Central memory CD8-positive, alpha-beta T cell (primary cell): Measurements from ENCODE around the gene KLF15.
A peak's percentile ranks its signal among the peaks of the same experiment; 100 is the strongest.

ENCODE experiments used
- ATAC-seq: fragments of 150-1000 bp; cut with Tn5 transposase; replicated peaks from 2 replicates; pipeline ENCODE4 v1.10.0; 2022; ENCODE audit warnings: mild to moderate bottlenecking, moderate FRiP score, moderate number of reproducible peaks; ENCODE audit not compliant: poor library complexity, severe bottlenecking; ENCODE audit errors: extremely low read depth
- DNase-seq, 2 donors: peaks; one replicate each; pipeline ENCODE4 v3.0.0; 2021; ENCODE audit warnings: low spot score in 2 of 2
- H3K27ac Mint-ChIP-seq: one replicate; pipeline ENCODE4 v1.8.0; 2022; ENCODE audit warnings: low read depth, mild to moderate bottlenecking, moderate library complexity, mixed read lengths
- H3K27me3 Mint-ChIP-seq: one replicate; pipeline ENCODE4 v1.8.0; 2022; ENCODE audit warnings: mixed read lengths
- H3K36me3 Mint-ChIP-seq: one replicate; pipeline ENCODE4 v1.8.0; 2022; ENCODE audit warnings: mild to moderate bottlenecking, moderate library complexity, mixed read lengths; ENCODE audit not compliant: insufficient read depth
- H3K4me1 Mint-ChIP-seq: one replicate; pipeline ENCODE4 v1.8.0; 2022; ENCODE audit warnings: mixed read lengths
- H3K4me3 Mint-ChIP-seq: one replicate; pipeline ENCODE4 v1.8.0; 2022; ENCODE audit warnings: mild to moderate bottlenecking, moderate library complexity, mixed read lengths
- H3K9me3 Mint-ChIP-seq: one replicate; pipeline ENCODE4 v1.8.0; 2022; ENCODE audit warnings: mixed read lengths

KLF15 gene

DNA sequence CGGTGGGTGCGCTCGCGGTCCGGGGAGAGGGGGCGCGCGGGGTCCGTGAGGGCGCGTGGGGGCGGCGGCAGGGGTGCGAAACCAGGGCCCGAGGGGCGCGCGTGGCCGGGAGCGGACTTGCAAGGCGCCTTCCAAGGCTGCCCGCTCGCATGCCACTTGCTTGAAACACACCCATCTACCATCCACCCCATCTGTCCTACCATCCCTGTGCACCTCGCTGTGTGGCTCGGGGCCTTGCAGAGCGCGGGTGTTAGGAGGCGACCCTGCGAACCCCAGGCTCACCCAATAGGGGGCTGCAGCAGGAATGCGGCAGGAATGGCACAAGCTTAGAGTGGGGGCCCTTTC is 37.7 kb upstream of the KLF15 start:
- DNase-seq: no peak
- no peaks in the 10 kb centered on the region for H3K4me1 Mint-ChIP-seq
- no peak overlapping the region for H3K27ac Mint-ChIP-seq
- H3K4me3 Mint-ChIP-seq: no peak overlapping the region
- ATAC-seq: no peak
- H3K9me3 Mint-ChIP-seq: no peaks in the 10 kb centered on the region
- peaks cover 54% of the 10 kb centered on the region for H3K27me3 Mint-ChIP-seq
- no peaks in the 10 kb centered on the region for H3K36me3 Mint-ChIP-seq

DNA sequence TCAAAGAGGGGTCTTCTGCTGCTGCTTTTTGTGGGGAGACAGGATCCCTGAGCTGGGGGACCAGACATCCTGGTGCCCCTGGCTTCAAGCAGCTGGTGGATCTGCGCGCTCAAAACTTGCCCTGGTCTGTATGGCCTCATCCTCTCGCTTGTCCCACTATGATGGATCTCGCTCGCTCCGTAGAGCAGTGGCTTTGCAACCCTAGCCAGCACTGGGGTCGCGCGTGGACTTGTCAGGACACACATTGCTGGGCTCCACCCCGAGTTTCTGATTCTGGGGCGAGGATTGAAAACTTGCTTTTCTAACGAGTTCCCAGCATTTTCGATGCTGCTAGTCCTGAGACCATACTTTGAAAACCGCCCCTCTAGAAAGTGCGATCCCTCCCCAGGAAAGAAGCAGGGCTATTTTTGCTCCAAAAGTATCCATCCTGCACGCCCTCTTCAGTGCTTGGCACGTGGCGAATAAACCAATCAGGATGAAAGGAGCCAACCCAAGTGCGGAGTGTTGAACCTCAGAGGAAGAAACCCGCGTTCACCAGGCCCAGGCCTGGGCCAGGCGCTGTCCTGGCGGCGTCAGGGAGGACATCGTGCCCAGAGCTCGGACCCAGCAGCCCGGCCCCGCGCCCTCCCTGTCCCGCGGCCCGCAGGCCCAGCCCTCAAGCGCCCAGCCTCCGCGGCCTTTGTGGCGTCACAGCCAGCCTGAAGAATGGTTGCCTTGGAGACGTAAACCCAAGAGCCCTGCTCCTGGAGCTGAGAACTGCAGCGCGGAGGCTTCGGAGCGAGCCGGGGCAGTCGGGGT is 37.2 kb upstream of the KLF15 start, which contains the start of gene CFAP100:
Gene CFAP100, plus strand, starts transcription at position 731 of the 798 bp plus-strand sequence. CDS start 1,092 bp downstream, outside the sequence.
- ATAC-seq (no peak), DNase-seq (no peak)
- H3K9me3 Mint-ChIP-seq: no peaks in the 10 kb centered on the region
- H3K36me3 Mint-ChIP-seq: no peaks in the 10 kb centered on the region
- H3K27ac Mint-ChIP-seq: no peak within 1 kb of the TSS
- no peaks in the 10 kb centered on the region for H3K4me1 Mint-ChIP-seq
- peaks cover 60% of the 10 kb centered on the region for H3K27me3 Mint-ChIP-seq
- H3K4me3 Mint-ChIP-seq: no peak within 1 kb of the TSS

DNA sequence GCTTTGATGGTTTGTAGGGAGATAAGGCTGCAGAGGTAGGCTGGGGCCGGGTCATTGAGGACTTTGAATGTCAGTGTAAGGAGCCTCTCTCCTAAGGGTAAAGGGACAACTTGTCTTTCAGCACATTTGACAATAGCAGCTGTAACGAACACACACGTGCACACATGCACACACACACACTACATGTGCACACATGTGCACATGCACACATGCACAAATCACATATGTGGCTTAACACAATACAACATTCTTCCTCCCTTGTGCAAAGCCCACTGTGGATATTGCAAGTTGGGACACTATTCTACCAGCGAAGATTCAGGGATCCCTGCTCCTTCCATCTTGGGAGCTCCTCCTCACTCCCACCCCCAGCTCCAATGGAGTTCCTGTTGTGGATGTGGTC is 36.4 kb upstream of the KLF15 start:
- no peaks in the 10 kb centered on the region for H3K4me1 Mint-ChIP-seq
- no peak for ATAC-seq
- H3K27ac Mint-ChIP-seq: no peak overlapping the region
- H3K36me3 Mint-ChIP-seq: no peaks in the 10 kb centered on the region
- H3K4me3 Mint-ChIP-seq: no peak overlapping the region
- no peaks in the 10 kb centered on the region for H3K9me3 Mint-ChIP-seq
- DNase-seq: no peak
- H3K27me3 Mint-ChIP-seq: peaks cover 66% of the 10 kb centered on the region

DNA sequence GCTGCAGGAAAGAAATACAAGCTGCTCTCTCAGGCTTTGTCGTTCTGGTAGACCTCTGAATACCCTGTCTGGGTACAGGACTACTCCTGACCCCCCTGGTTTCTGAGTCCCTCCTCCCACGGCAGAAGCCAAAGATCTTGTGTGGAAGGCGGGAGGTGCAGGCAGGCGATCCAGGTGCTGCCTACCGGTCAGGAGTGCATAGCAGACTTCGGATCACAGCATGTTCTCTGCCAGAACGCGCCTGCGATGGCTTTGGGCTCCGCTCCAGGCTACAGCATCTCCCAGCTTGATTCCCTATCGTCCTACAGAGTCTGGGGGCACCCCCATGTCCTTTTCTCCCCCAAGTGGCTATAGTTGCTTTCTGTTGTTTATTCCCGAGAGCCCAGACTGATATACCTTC is 35.0 kb upstream of the KLF15 start:
- peaks cover 76% of the 10 kb centered on the region for H3K27me3 Mint-ChIP-seq
- DNase-seq (no peak), ATAC-seq (no peak)
- H3K4me1 Mint-ChIP-seq: no peaks in the 10 kb centered on the region
- H3K36me3 Mint-ChIP-seq: no peaks in the 10 kb centered on the region
- no peaks in the 10 kb centered on the region for H3K9me3 Mint-ChIP-seq
- no peak overlapping the region for H3K4me3 Mint-ChIP-seq
- no peak overlapping the region for H3K27ac Mint-ChIP-seq

DNA sequence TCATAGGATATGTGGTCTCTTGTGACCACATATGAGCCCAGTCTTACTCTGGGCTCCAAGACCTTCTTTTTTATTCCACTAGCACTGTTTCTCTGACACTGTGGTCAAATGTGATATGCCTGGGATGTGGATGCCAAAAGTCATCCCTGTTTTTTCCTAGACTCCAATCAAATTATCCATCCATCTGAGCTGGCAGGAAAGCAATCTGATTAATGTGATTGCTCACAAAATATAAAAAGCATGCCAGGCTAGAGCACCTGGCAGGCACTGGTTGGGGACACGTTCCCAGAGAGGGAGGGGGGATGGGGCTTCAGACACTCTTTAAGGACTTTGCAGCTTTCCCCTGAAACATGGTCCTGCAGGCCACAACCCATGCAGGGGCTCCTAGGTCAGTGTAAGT is 34.4 kb upstream of the KLF15 start:
- Mint-ChIP-seq H3K4me3 (no peak overlapping the region), H3K36me3 (no peaks in the 10 kb centered on the region), H3K9me3 (no peaks in the 10 kb centered on the region), H3K27me3 (peaks cover 76% of the 10 kb centered on the region), H3K27ac (no peak overlapping the region), H3K4me1 (no peaks in the 10 kb centered on the region)
- ATAC-seq (no peak), DNase-seq (no peak)

DNA sequence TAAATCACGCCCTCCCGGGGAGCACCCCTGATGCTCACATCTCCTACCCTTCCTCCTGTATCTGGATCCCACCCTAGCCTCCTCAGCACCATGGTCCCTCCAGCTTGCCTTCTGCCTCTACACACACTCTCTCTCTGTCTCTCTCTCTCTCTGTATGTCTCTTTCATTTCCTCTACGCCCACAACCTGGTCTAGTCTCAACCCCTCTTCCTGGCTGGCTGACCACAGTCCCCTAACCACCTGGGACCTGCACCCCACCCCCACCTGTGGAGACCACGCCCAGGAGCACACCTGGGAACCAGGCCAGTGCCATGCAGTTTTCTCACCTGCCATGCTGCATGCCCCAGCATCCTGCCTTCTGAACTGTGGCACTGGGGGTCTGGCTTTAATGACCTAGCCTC is 33.5 kb upstream of the KLF15 start:
- ATAC-seq: no peak
- no peaks in the 10 kb centered on the region for H3K36me3 Mint-ChIP-seq
- peaks cover 83% of the 10 kb centered on the region for H3K27me3 Mint-ChIP-seq
- H3K27ac Mint-ChIP-seq: no peak overlapping the region
- no peak for DNase-seq
- no peaks in the 10 kb centered on the region for H3K9me3 Mint-ChIP-seq
- no peak overlapping the region for H3K4me3 Mint-ChIP-seq
- H3K4me1 Mint-ChIP-seq: no peaks in the 10 kb centered on the region

DNA sequence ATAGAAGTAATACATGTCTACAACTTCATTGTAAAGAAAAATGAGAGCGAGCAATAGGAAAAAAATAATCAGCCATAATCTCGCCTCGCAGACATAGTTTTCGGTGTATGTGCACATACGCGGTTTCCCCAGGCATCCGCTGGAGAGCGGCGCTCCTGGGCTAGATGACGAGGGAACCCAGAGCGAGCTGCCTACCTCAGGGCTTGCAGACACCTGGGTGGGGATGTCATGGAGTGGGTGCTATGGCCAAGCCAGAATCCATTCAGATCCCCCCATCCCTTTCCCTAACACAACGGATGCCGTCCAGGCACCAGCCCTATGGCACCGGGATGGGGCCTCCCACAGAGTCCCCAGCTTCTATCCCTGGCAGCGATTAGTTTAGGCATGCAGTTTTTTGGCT is 33.0 kb upstream of the KLF15 start:
- H3K4me3 Mint-ChIP-seq: no peak overlapping the region
- no peak for DNase-seq
- no peaks in the 10 kb centered on the region for H3K4me1 Mint-ChIP-seq
- no peaks in the 10 kb centered on the region for H3K9me3 Mint-ChIP-seq
- no peaks in the 10 kb centered on the region for H3K36me3 Mint-ChIP-seq
- no peak overlapping the region for H3K27ac Mint-ChIP-seq
- H3K27me3 Mint-ChIP-seq: peaks cover 83% of the 10 kb centered on the region
- no peak for ATAC-seq

DNA sequence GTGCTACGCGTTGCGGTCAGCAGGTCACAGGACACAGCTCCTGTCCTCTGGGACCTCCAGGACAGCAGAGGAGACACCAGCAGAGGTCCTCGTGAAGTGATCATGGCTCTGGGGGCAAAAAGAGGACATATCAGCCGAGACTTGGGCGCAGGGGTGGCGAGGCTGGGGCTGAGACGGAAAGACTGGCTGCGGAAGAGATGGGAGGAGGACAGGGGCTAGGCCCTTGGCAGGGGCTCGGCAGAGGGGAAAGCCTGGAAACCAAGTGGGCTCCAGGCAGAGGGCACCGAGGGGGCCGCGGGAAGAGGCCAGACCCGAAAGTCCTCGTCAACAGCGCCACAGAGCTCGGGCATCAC is 32.6 kb upstream of the KLF15 start:
- H3K4me1 Mint-ChIP-seq: no peaks in the 10 kb centered on the region
- H3K9me3 Mint-ChIP-seq: no peaks in the 10 kb centered on the region
- ATAC-seq (no peak), DNase-seq (no peak)
- no peaks in the 10 kb centered on the region for H3K36me3 Mint-ChIP-seq
- H3K27ac Mint-ChIP-seq: no peak overlapping the region
- peak overlapping the region; percentile 8 for H3K4me3 Mint-ChIP-seq
- peaks cover 84% of the 10 kb centered on the region for H3K27me3 Mint-ChIP-seq

DNA sequence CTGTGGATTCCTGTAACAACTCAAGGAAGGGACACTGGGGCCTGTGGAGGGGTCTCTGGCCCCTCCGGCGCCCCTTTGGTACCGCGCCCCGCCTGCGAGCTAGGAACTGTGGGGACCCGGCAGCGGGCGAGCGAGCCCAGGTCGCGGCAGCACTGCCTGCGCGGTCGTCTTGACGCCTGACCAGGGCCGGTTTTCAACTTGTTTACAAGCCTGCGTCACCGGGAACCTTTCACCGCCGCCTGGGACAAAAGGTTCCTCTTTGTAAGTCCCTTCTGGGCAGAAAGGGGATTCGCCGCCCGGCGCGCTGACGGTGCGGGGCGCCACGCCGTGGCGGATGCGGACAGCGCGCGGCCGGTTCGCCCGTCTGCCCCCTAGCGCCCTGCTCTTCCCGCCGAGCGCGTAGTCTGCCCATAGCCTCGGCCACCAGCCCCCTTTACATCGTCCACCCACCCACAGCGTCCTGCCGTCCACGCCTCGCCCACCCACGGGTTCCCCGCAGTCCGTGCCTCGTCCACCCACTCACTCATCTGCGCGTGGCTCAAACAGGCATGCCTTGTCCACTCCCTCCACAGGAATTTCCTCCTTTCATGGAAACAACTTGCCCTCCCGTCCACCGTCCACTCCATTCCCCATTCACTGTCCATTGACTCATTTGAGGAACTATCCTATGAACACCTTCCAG is 32.0 kb upstream of the KLF15 start:
- Mint-ChIP-seq H3K9me3 (no peaks in the 10 kb centered on the region), H3K4me1 (no peaks in the 10 kb centered on the region), H3K27ac (no peak overlapping the region), H3K4me3 (peak overlapping the region; percentile 8), H3K36me3 (no peaks in the 10 kb centered on the region), H3K27me3 (peaks cover 89% of the 10 kb centered on the region)
- no peak for DNase-seq
- ATAC-seq: no peak

DNA sequence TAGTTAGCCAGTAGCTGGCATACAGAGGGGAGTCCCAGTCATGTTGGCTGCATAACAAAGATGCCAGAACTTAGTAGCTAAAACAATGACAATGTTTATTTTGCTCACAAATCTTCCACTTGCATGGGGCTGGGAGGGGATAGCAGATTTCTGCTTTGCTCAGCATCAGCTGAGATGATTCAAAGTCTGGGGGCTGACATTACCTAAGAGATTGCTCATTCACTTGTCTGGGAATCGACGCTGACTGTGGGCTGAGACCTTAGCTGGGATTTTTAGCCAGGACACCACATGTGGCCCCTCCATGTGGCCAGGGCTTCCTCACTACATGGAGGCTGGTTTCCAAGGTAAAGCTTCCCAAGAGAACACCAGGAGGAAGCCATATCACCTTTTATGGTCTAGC is 24.8 kb upstream of the KLF15 start:
- Mint-ChIP-seq H3K36me3 (peaks cover 3% of the 10 kb centered on the region), H3K27ac (no peak overlapping the region), H3K4me1 (no peaks in the 10 kb centered on the region), H3K4me3 (no peak overlapping the region), H3K27me3 (peaks cover 55% of the 10 kb centered on the region), H3K9me3 (no peaks in the 10 kb centered on the region)
- ATAC-seq (no peak), DNase-seq (no peak)

DNA sequence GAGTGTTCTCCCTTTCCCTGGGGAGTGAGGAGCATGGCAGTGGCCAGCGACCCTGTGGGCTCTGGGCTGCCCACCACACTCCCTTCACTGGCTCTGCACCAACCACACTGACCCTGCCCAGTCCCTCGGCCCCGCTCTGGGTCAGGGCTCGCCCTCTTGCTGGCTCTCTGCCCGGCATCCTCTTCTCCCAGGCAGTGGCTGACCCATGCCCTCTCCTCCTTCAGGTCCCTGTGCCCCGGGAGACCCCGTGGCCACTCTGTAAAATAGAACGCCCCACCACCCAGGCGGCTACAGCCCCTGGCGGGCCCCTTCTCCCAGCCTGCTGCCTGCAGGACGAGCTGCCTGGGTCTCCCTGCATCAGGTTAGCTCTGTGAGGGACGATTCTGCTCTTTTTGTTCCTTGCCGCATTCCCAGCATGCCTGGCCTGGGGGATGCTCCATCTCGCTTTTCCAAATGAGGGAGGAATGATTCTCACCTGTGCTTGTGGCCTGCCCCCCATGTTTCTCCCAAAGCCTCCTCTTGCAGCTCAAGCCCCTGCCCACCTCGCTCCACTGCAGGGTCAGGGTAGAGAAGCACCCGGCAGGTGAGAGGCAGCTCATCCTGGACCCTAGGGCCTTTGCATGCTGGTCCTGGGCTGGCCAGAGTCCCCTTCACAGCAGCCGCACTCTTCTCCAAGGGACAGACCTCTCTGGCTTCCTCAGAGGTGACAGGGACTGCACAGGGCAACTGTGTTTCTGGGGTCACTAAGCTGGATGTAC is 23.0 kb upstream of the KLF15 start:
- Mint-ChIP-seq H3K4me3 (no peak overlapping the region), H3K9me3 (no peaks in the 10 kb centered on the region), H3K27ac (no peak overlapping the region), H3K27me3 (peaks cover 41% of the 10 kb centered on the region), H3K36me3 (peaks cover 3% of the 10 kb centered on the region), H3K4me1 (no peaks in the 10 kb centered on the region)
- DNase-seq: no peak
- ATAC-seq: no peak

DNA sequence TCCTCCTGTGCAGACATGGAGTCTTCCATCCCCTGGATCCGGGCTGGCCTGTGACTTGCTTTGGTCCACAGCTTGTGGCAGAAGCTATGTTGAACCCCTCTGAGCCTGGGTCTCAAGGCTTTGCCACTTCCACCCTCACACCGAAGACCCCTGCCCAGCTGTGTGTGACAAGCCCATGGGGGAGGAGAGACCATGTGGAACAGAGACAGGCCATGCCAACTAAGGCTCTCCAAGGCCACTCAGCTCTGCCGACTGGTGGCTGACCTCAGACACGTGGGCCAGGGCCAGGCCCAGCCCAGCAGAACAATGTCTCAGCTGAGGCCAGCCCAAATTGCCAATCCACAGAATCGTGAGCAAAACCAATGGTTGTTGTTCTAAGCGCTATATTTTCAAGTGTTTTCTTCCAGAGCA is 21.1 kb upstream of the KLF15 start:
- ATAC-seq: no peak

DNA sequence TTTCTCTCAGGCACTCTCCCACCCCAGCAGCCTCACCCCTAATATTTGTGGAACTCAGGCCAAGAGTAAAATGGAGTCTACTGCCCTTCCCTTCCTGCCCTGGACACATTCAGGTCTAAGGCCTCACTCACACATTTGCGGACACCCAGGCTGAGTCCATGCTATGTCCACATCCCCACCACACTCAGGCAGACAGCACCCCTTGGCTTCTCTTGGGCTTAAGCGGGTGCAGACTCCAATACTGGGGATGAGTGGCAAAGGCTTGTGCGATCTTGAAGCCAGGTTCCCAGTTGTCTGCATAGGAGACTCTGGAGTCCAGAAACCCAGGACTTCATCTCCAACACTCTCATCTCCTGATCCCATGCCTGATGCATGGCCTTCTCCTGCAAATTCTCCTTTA is 20.0 kb upstream of the KLF15 start:
- H3K9me3 Mint-ChIP-seq: no peaks in the 10 kb centered on the region
- peaks cover 21% of the 10 kb centered on the region for H3K27me3 Mint-ChIP-seq
- DNase-seq (no peak), ATAC-seq (no peak)
- H3K27ac Mint-ChIP-seq: no peak overlapping the region
- H3K4me3 Mint-ChIP-seq: no peak overlapping the region
- H3K36me3 Mint-ChIP-seq: peaks cover 1% of the 10 kb centered on the region
- H3K4me1 Mint-ChIP-seq: no peaks in the 10 kb centered on the region

More for the DNA sequence above, 21.1 kb upstream of the KLF15 start:
- Mint-ChIP-seq H3K4me3 (no peak overlapping the region), H3K27ac (no peak overlapping the region), H3K9me3 (no peaks in the 10 kb centered on the region), H3K4me1 (no peaks in the 10 kb centered on the region), H3K36me3 (peaks cover 1% of the 10 kb centered on the region), H3K27me3 (peaks cover 23% of the 10 kb centered on the region)
- no peak for DNase-seq
